Kidney epithelial cell (primary cell): Measurements from ENCODE around the gene GJD4. TPM values are rescaled to one million over a fixed set of nuclear protein-coding genes. Genes with fewer than 3 reads are reported as not detected.

Source experiments
- DNase-seq: peaks from one replicate; pipeline ENCODE4 v3.0.0-alpha.2; 2010; ENCODE audit warnings: low read depth
- H3K27me3 ChIP-seq: 2 replicates; pipeline ENCODE4 v1.6.0; 2011; ENCODE audit warnings: low read length; ENCODE audit not compliant: control insufficient read depth, insufficient read depth
- H3K36me3 ChIP-seq: 2 replicates; pipeline ENCODE4 v1.5.1; 2011; ENCODE audit warnings: low read length; ENCODE audit not compliant: control insufficient read depth, insufficient read depth
- H3K4me3 ChIP-seq: 2 replicates; pipeline ENCODE4 v1.5.1; 2011; ENCODE audit warnings: low read depth, mild to moderate bottlenecking, control low read depth, low read length
- CTCF ChIP-seq: IDR thresholded peaks from 2 replicates; pipeline ENCODE4 v1.5.1; 2011; ENCODE audit warnings: mild to moderate bottlenecking, moderate library complexity, low read length, control low read depth, inconsistent platforms; ENCODE audit not compliant: insufficient read depth, poor library complexity, severe bottlenecking
- total RNA-seq: library from RNA; depleted of rRNA; stranded (reverse); fragments of >200 nt; gene quantifications from 2 replicates; pipeline ENCODE4 v1.2.3, GENCODE V29; 2015

GJD4 gene
- total RNA-seq, 1 donor from 2014 or later = not detected

GRCh38 chr10:35568483-35569015 is 36.6 kb upstream of the GJD4 start:
- no peak overlapping the region for H3K4me3 ChIP-seq
- H3K36me3 ChIP-seq = no peaks in the 10 kb centered on the region
- H3K27me3 ChIP-seq = no peaks in the 10 kb centered on the region
- TF ChIP-seq CTCF = no peak
- DNase-seq = no peak

GRCh38 chr10:35569111-35569707 is 35.9 kb upstream of the GJD4 start:
- Histone ChIP-seq H3K4me3 (no peak overlapping the region), H3K27me3 (no peaks in the 10 kb centered on the region), H3K36me3 (no peaks in the 10 kb centered on the region)
- no peak for TF ChIP-seq CTCF
- DNase-seq = no peak

GRCh38 chr10:35569836-35570235 is 35.3 kb upstream of the GJD4 start:
- DNase-seq = no peak
- H3K36me3 ChIP-seq = no peaks in the 10 kb centered on the region
- H3K27me3 ChIP-seq = no peaks in the 10 kb centered on the region

GRCh38 chr10:35570397-35570796 is 34.7 kb upstream of the GJD4 start:
- TF ChIP-seq CTCF = no peak
- Histone ChIP-seq H3K36me3 (no peaks in the 10 kb centered on the region), H3K27me3 (no peaks in the 10 kb centered on the region), H3K4me3 (no peak overlapping the region)
- no peak for DNase-seq

More at GRCh38 chr10:35569836-35570235, 35.3 kb upstream of the GJD4 start:
- TF ChIP-seq CTCF = no peak
- no peak overlapping the region for H3K4me3 ChIP-seq

- H3K36me3 ChIP-seq = no peaks in the 10 kb centered on the region
- no peaks in the 10 kb centered on the region for H3K27me3 ChIP-seq
- no peak for TF ChIP-seq CTCF
- H3K4me3 ChIP-seq = no peak overlapping the region
- DNase-seq = no peak
Observed at GRCh38 chr10:35572583-35572982, 32.6 kb upstream of the GJD4 start.

- Histone ChIP-seq H3K36me3 (no peaks in the 10 kb centered on the region), H3K4me3 (no peak overlapping the region), H3K27me3 (peaks cover 2% of the 10 kb centered on the region)
- DNase-seq = no peak
- TF ChIP-seq CTCF = no peak
Observed at GRCh38 chr10:35573796-35574195, 31.3 kb upstream of the GJD4 start.
